H7 (cell line): ENCODE measurements around the gene HYLS1. TPM values are rescaled to one million over a fixed set of nuclear protein-coding genes. Genes with fewer than 3 reads are reported as not detected.

Experiments
- DNase-seq: peaks from one replicate; pipeline ENCODE4 v3.0.0; 2012
- H3K27me3 ChIP-seq: 2 replicates; pipeline ENCODE4 v1.6.0; 2011; ENCODE audit warnings: mild to moderate bottlenecking, low read length; ENCODE audit not compliant: control insufficient read depth, insufficient read depth
- H3K36me3 ChIP-seq: replicated peaks from 2 replicates; pipeline ENCODE4 v1.5.1; 2011; ENCODE audit warnings: low read length; ENCODE audit not compliant: control insufficient read depth, insufficient read depth
- H3K4me3 ChIP-seq: 2 replicates; pipeline ENCODE4 v1.5.1; 2011; ENCODE audit warnings: low read depth, mild to moderate bottlenecking, control low read depth, low read length, moderate library complexity; ENCODE audit not compliant: insufficient read depth
- total RNA-seq: library from RNA; depleted of rRNA; stranded (reverse); fragments of >200 nt; shearing (Covaris generic); gene quantifications from 2 replicates; pipeline ENCODE4 v1.2.3, GENCODE V29; 2014; rRNA removed

HYLS1 gene
- total RNA-seq, 1 experiment from 2014 or later: 11.5 TPM

- Histone ChIP-seq H3K4me3 (no peak within 1 kb of the TSS), H3K36me3 (no peaks in the 10 kb centered on the region), H3K27me3 (no peaks in the 10 kb centered on the region)
- peak; percentile 33 for DNase-seq
Measured at GRCh38 chr11:125945797-125946520, 58.5 kb downstream of the HYLS1 start, which contains the start of gene VSIG10L2. Gene VSIG10L2 (plus strand): TSS chr11:125946044. CDS start chr11:125946056, 12 bp downstream.

- H3K36me3 ChIP-seq: no peaks in the 10 kb centered on the region
- no peaks in the 10 kb centered on the region for H3K27me3 ChIP-seq
- no peak for DNase-seq
- H3K4me3 ChIP-seq: no peak overlapping the region
Measured at GRCh38 chr11:125946712-125947418, 59.4 kb downstream of the HYLS1 start.

GRCh38 chr11:125947419-125948277, 60.2 kb downstream of the HYLS1 start:
- no peaks in the 10 kb centered on the region for H3K27me3 ChIP-seq
- no peak for DNase-seq

GRCh38 chr11:125948278-125949051, 61.0 kb downstream of the HYLS1 start:
- DNase-seq: no peak
- H3K27me3 ChIP-seq: no peaks in the 10 kb centered on the region
- no peaks in the 10 kb centered on the region for H3K36me3 ChIP-seq

More at GRCh38 chr11:125947419-125948277, 60.2 kb downstream of the HYLS1 start:
- H3K36me3 ChIP-seq: no peaks in the 10 kb centered on the region
- H3K4me3 ChIP-seq: no peak overlapping the region

GRCh38 chr11:125949271-125950177, 62.1 kb downstream of the HYLS1 start:
- DNase-seq: no peak
- no peak overlapping the region for H3K4me3 ChIP-seq
- no peaks in the 10 kb centered on the region for H3K27me3 ChIP-seq
- no peaks in the 10 kb centered on the region for H3K36me3 ChIP-seq

More at GRCh38 chr11:125948278-125949051, 61.0 kb downstream of the HYLS1 start:
- H3K4me3 ChIP-seq: no peak overlapping the region

GRCh38 chr11:125950178-125950490, 62.7 kb downstream of the HYLS1 start:
- DNase-seq: no peak
- H3K36me3 ChIP-seq: no peaks in the 10 kb centered on the region
- H3K4me3 ChIP-seq: no peak overlapping the region
- no peaks in the 10 kb centered on the region for H3K27me3 ChIP-seq

Other genes with a start within 250 kb of the HYLS1 start
- not detected in 2 replicates for gene ACRV1, start 206.8 kb upstream of the HYLS1 start, total RNA-seq
- gene PATE1, start 141.4 kb upstream of the HYLS1 start, total RNA-seq: not detected in 2 replicates
- not detected in 2 replicates for gene PATE2, start 108.8 kb upstream of the HYLS1 start, total RNA-seq
- gene PATE3, start 99.5 kb upstream of the HYLS1 start, total RNA-seq: not detected in 2 replicates
- not detected in 2 replicates for gene PATE4, start 54.4 kb upstream of the HYLS1 start, total RNA-seq
- gene PUS3, start 15.5 kb downstream of the HYLS1 start, total RNA-seq: 12.7 and 19.0 TPM in 2 replicates
- gene DDX25, start 16.8 kb downstream of the HYLS1 start, total RNA-seq: 6.7 and 8.5 TPM in 2 replicates
- gene VSIG10L2, start 58.4 kb downstream of the HYLS1 start, total RNA-seq: not detected in 2 replicates
- gene CDON, start 175.2 kb downstream of the HYLS1 start, total RNA-seq: 22.7 and 31.5 TPM in 2 replicates